HG03571 (cell line): ENCODE data around the gene F11.
"Not testable (repeated sequence)": the region's sequence is repeated elsewhere in the genome, so short reads cannot be mapped to it uniquely, and the experiment has no call there.

ENCODE experiments used
- ATAC-seq: cut with Tn5 transposase; IDR thresholded peaks from one replicate; pipeline ENCODE4 v1.9.1; 2021; ENCODE audit not compliant: unreplicated experiment

Gene F11

DNA sequence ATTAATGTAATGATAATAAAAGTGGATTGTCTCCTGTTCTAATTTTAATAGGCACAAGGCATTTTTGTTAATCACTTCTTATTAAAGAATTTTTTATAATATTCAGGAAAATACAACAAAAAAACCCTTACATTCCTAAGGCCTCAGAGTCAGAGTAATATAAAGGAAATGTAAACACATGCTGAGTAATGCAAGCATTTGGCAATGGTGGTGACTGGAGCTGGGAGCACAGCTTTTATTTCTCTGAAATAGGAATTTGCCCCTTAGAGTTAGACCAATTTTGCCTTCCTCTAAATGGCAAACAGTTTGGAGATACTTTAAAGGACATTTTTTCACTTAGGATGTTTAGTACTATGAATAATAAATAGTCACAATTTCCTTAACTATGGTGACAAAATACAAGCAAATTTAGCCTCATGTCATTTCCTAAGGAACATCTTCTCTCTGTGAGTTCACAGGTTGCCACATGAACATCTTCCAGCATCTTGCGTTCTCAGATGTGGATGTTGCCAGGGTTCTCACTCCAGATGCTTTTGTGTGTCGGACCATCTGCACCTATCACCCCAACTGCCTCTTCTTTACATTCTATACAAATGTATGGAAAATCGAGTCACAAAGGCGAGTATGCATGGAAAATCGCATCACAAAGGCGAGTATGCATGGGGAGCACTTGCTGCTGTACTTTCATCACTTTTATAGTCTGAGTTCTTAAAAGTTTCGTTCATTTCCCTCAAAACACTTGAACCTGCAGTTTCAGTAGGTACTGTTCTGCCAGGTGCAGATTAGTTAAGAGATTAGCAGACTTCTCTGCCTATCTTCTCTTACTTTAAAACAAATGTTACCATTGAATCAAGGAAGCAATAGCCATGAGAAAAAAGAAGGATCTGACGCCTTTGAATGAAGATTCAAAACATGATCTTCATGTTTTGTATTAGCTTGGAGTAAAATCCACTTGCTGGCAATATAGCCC, 15.9 kb upstream of the F11 start:
- no peak for ATAC-seq

- no peak for ATAC-seq
Observed at GRCh38 chr4:186250760-186251159, 15.2 kb upstream of the F11 start.

GRCh38 chr4:186255122-186255521, 10.9 kb upstream of the F11 start:
- no peak for ATAC-seq

DNA sequence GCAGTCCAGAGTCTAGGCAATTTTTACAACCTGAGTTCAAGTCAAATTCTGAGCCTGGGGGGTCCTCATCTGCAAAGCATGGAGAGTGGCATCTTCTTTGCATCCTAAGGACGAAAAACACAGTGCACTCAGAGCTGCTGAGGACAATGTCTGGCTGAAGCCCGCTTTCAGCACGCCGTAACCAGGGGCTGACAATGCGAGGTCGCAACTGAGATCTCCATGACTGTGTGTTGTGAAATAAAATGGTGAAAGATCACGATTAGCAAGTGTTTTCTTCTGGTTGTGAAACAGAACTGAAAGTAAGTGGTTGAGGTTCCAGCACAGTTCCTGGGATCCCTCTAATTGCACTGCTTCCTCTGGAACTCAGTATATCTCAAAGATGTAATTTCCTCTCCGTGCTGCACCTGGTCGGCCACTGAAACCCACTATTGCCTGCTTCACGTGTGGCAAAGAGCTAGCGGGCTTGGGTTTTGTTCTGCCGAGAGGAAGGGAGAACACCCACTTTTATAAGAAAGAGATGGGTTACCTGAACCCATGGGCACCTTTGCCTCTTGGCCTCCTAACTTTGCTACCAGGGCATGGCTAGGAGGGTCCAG, 7.7 kb upstream of the F11 start:
- ATAC-seq = no peak

DNA sequence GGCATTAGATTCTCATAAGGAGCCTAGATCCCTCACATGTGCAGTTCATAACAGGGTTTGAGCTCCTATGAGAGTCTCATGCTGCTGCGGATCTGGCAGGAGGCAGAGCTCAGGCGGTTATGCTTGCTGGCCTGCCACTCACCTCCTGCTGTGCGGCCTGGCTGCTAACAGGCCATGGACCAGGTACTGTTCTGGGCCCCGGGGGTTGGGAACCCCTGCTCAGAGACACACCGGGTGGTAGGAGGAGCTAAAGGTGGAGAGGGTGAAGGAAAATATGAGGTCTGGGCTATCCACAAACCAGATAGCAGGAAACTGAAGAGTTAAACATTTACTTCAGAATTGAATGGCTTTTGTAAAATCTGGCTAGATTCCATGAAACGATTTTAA, 5.9 kb upstream of the F11 start:
- ATAC-seq = no peak

DNA sequence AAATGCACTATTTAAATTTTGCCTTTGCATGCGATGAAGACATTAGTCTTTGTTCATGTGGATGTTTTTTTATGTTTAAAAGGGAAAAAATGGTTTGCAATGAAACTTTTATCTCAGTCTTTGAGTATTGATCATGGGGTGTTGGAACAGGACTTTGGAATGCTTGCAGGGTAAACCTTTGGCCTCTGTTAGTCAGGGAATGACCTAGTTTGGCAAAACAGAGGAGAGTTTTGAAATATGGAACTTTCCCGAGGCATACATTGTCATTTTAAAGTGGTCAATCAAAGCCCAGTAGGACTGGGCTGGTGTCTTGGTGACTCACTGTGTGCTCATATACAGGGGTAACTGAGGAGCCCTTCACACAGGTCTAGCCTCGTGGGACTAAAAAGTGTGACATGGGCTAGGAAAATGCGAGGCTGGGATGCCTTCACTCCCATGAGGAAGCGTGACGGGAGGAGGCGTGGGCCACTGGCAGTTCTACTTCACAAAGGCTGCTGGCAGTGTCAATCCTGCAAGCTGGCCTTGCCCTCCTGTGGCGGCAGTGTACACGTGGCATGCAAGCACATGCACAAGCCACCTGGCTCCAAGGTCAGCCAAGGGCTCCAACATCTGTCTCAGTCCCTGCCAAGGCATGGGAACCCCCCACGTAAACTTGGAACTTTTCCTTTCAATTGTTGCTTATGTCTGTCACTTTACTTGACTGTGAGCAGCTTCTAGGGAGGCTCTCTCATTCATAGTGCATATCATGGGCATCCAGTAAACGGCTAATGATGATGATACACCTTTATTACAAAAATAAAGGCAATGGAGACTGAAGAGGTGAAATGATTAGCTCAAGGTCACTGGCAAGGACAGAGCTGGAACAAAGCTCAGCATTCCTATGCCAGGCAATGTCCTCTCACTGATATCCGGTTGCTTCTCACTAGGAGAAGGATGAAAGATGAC, 5.2 kb upstream of the F11 start:
- no peak for ATAC-seq

DNA sequence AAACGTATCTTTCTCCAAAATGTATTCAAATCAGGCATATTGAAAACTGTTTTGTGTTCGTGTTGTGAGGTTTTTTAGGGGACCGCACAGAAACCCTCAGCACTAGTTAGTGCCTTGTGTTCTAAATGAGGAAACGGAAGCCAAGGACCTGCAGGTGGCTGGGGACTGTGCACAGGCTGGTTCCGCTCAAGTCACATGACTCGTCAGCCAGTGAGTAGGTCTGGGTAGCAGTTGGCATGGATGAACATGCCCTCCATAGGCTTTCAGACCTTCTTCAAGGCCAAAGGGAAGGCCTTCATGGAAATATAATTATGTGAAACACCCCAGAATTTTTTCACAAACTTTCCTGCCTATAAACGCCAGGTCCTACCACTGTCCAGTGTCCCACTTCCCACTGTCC, 1.3 kb upstream of the F11 start:
- ATAC-seq = no peak

GRCh38 chr4:186265250-186265649, 739 bp upstream of the F11 start:
- ATAC-seq = not testable (repeated sequence)

DNA sequence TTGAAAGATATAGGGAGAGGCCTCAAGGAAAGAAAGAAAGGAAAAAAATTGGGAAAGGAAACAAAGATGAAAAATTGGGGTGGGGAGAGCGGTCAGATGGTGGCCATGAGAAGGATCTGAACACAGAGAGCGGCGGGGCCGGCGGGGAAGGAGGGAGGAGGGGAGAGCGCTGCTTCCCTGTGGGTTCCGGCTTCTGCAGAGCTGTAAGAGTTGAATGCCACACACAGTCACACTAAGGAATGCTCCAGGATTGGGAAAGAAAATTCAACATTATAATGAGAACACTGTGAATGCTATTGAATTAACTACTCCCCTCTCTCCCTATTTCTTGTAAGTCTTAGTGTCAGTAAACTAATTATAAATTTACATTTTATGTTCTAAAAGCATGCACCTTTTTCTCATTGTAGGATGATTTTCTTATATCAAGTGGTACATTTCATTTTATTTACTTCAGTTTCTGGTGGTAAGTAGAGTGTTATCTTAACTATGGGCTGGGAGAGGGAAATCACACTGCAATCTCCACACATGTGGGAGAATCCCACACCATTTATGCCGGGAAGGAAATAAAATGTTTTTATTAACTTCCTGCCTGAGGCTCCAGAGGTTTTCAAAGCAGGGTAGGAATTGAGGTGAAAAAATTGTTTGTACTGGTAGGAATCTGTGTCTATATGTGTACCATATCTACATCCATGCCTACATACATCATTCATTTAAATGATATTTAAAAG, 904 bp downstream of the F11 start:
- no peak for ATAC-seq

- no peak for ATAC-seq
Observed at GRCh38 chr4:186271081-186271678, 5.2 kb downstream of the F11 start.

GRCh38 chr4:186272699-186273391, 6.9 kb downstream of the F11 start:
- no peak for ATAC-seq

- not testable (repeated sequence) for ATAC-seq
Observed at GRCh38 chr4:186273392-186273789, 7.4 kb downstream of the F11 start.

DNA sequence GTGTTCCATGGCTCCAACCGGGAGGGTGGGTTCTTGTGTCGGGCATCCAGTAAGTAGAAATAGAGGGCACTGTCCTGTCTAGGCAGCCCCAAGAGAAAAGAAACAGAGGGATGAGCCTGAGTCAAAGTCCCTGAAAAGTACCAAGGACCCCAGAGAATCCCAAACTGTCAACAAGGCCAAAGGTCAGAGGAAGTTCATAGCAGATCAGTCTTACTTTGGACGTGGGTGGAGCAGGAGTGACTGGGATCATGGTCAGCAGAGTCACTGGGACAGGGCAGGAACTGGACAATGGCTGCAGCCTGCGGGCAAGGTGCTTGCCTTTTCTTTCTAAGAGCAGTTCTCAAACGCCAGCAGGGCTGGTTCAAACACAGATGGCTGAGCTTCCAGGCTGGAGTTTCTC, 17.3 kb downstream of the F11 start:
- no peak for ATAC-seq

DNA sequence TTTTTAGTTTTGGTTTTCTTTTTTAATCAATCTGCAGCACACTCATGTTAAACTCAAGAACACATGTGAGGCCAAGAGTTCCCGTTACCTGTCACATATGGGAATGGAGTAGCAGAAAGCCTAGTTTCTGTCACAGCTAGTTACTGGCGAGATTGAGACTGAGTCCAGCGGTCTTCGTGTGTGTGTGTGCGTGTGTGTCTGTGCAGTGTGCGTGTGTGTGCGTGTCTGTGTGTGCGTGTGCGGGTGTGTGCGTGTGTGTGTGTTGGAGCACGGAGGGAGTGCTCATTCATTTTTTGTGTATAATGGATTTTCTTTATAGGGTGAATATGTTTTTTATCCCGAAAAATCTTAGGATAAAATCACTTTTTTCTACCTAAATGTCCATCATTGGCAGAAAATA, 19.2 kb downstream of the F11 start:
- no peak for ATAC-seq

- ATAC-seq = no peak
Observed at GRCh38 chr4:186286581-186286980, 20.6 kb downstream of the F11 start.

GRCh38 chr4:186291256-186291890, 25.4 kb downstream of the F11 start:
- ATAC-seq = no peak

GRCh38 chr4:186294160-186294559, 28.2 kb downstream of the F11 start:
- ATAC-seq = no peak

- no peak for ATAC-seq
Observed at GRCh38 chr4:186296481-186296880, 30.5 kb downstream of the F11 start.

- ATAC-seq = no peak
Observed at GRCh38 chr4:186297013-186297645, 31.1 kb downstream of the F11 start.
